ENCODE measurements around the gene GRIN2A. TPM values are rescaled to one million over a fixed set of nuclear protein-coding genes. Genes with fewer than 3 reads are reported as not detected.

GRIN2A gene
- total and polyA plus RNA-seq, 2 of the 8 experiments (the other 6 are each of a cell fraction or from before 2014, with no cell fraction given), result 0.18 to 1.8 TPM

GRCh38 chr16:9773289-9773688 is 408.9 kb downstream of the GRIN2A start:
- DNase-seq (ENCODE audit: low read depth in 1 of 2, low spot score in 2 of 2) (no peak), FAIRE-seq (no peak)
- H2BK5ac ChIP-seq (ENCODE audit: low read depth, low read length), result no peak overlapping the region
- no peak overlapping the region for H3K27ac ChIP-seq (ENCODE audit: low read depth, low read length)
- H4K20me1 ChIP-seq (replicated peaks in 1 of 2; ENCODE audit: control insufficient read depth in 1 of 2, insufficient read depth in 2 of 2, low read length in 2 of 2), result no peaks in the 10 kb centered on the region
- H3K27me3 ChIP-seq (replicated peaks in 1 of 4; ENCODE audit: control insufficient read depth in 3 of 4, extremely low read depth in 1 of 4, insufficient read depth in 3 of 4, low read length in 3 of 4), result no peaks in the 10 kb centered on the region
- POLR2A ChIA-PET (ENCODE audit: partially characterized antibody), result no interaction called here
- no peak overlapping the region for H3K18ac ChIP-seq (ENCODE audit: extremely low read depth, low read length)
- no peaks in the 10 kb centered on the region; a peak in 1 of 8 replicates for H3K36me3 ChIP-seq (ENCODE audit: control insufficient read depth in 2 of 4, insufficient read depth in 4 of 4, low read length in 3 of 4)
- H3K23me2 ChIP-seq (ENCODE audit: low read depth, low read length), result no peaks in the 10 kb centered on the region
- H2BK120ac ChIP-seq (replicated peaks; ENCODE audit: low read depth, low read length), result no peak overlapping the region
- TF ChIP-seq BRCA1 (IDR thresholded peaks at IDR 0.05; ENCODE audit: low read depth, low read length) (no peak), TAF1 (IDR thresholded peaks at IDR 0.05; ENCODE audit: low read depth, low read length) (no peak), BCL11A (IDR thresholded peaks at IDR 0.05; ENCODE audit: low read depth in 2 of 2, low read length in 2 of 2) (no peak), ATF2 (IDR thresholded peaks at IDR 0.05; ENCODE audit: low read length) (no peak), TEAD4 (IDR thresholded peaks at IDR 0.05; ENCODE audit: low read depth, low read length) (no peak), CHD1 (IDR thresholded peaks at IDR 0.05; ENCODE audit: low read depth, low read length) (no peak), JUND (IDR thresholded peaks at IDR 0.05; ENCODE audit: low read length) (no peak), GTF2F1 (IDR thresholded peaks at IDR 0.05; ENCODE audit: borderline replicate concordance, low read depth, low read length) (no peak)
- H4K91ac ChIP-seq (replicated peaks; ENCODE audit: insufficient read length, low read length), result no peak overlapping the region
- no peak overlapping the region for H3K4ac ChIP-seq (replicated peaks; ENCODE audit: insufficient read length, low read depth, low read length)
- H3K56ac ChIP-seq (replicated peaks; ENCODE audit: insufficient read length, low read depth, low read length), result no peak overlapping the region
- 0 out of 4 replicates have a peak, but pooled peaks cover 0 to 3% of the 10 kb centered on the region in 2 experiments for H3K79me2 ChIP-seq (ENCODE audit: control insufficient read depth in 1 of 2, insufficient read depth in 2 of 2, low read length in 2 of 2)
- no peak overlapping the region for H2BK12ac ChIP-seq (ENCODE audit: low read depth, low read length)
- no peak overlapping the region for H3K4me3 ChIP-seq (ENCODE audit: extremely low read depth in 1 of 4, insufficient read depth in 2 of 4, low read depth in 3 of 4, low read length in 4 of 4)
- no peak overlapping the region for H2BK20ac ChIP-seq (ENCODE audit: low read length)
- no peaks in the 10 kb centered on the region for H3K9me3 ChIP-seq (ENCODE audit: insufficient read depth in 2 of 2, low read depth in 1 of 2, low read length in 1 of 2)
- no peak overlapping the region for H2AK5ac ChIP-seq (ENCODE audit: low read depth, low read length)
- H3K79me1 ChIP-seq (ENCODE audit: low read depth, low read length), result peaks cover 2% of the 10 kb centered on the region; the same call in 1 of the 2 replicates
- no peak overlapping the region for H3K4me2 ChIP-seq (ENCODE audit: insufficient read depth in 1 of 2, low read depth in 2 of 2, low read length in 2 of 2)
- H2AFZ ChIP-seq (ENCODE audit: low read length), result no peak overlapping the region
- H2BK15ac ChIP-seq (ENCODE audit: low read length), result no peak overlapping the region
- H4K8ac ChIP-seq (ENCODE audit: extremely low read depth, insufficient read depth, low read length), result no peak overlapping the region
- 95% methylated on average over 4 of the region's 4 CpGs; no CpG with 5 or more reads in 1 of the 2 experiments for WGBS, 2 experiments (ENCODE audit: extremely low coverage in 1 of 2, insufficient coverage in 1 of 2, insufficient read length in 1 of 2, insufficient replicate concordance in 2 of 2, low coverage in 1 of 2, low lambda C conversion rate in 2 of 2, missing lambda C conversion rate in 1 of 2)
- no peak overlapping the region for H4K5ac ChIP-seq (ENCODE audit: insufficient read length, low read depth, low read length)
- H3K9ac ChIP-seq (replicated peaks in 1 of 4; ENCODE audit: extremely low read depth in 1 of 4, low read depth in 3 of 4, low read length in 3 of 4), result no peak overlapping the region
- H3K14ac ChIP-seq (ENCODE audit: insufficient read length), result no peak overlapping the region
- H3K4me1 ChIP-seq (replicated peaks in 1 of 4; ENCODE audit: control insufficient read depth in 3 of 4, insufficient read depth in 4 of 4, low read length in 3 of 4), result peaks cover 0 to 5% (median 0%) of the 10 kb centered on the region in 4 experiments; a peak in 2 of 7 replicates
- CTCF ChIA-PET (ENCODE audit: partially characterized antibody), result no interaction called here
- H3K23ac ChIP-seq (ENCODE audit: insufficient read length), result no peak overlapping the region
